Testis (tissue), 3 donors: Measurements from ENCODE around the gene ACSF2. TPM values are rescaled to one million over a fixed set of nuclear protein-coding genes. Genes with fewer than 3 reads are reported as not detected.
A peak's percentile ranks its signal among the peaks of the same experiment; 100 is the strongest.

ENCODE experiments used
- DNase-seq: peaks from one replicate; pipeline ENCODE4 v3.0.0-alpha.2; 2019
- H3K27ac ChIP-seq, 2 donors: fragments of 200-600 bp; sonication (generic); one replicate each; pipeline ENCODE4 v1.5.1; 2019
- H3K27me3 ChIP-seq: fragments of 200-600 bp; sonication (generic); one replicate; pipeline ENCODE4 v1.5.1; 2019
- H3K36me3 ChIP-seq: fragments of 200-600 bp; sonication (generic); one replicate; pipeline ENCODE4 v1.5.1; 2017; ENCODE audit warnings: low read depth; ENCODE audit errors: missing control alignments
- H3K4me1 ChIP-seq: fragments of 200-600 bp; sonication (generic); one replicate; pipeline ENCODE4 v1.5.1; 2019
- H3K4me3 ChIP-seq, 2 donors: fragments of 200-600 bp; sonication (generic); one replicate each; pipeline ENCODE4 v1.5.1; 2017 to 2019
- H3K9me3 ChIP-seq: fragments of 200-600 bp; sonication (generic); one replicate; pipeline ENCODE4 v1.5.1; 2017
- CTCF ChIP-seq, 3 experiments: fragments of 450-650 bp in 2 of 3; fragments of 200-600 bp in 1 of 3; sonication (generic) in 1 of 3; IDR thresholded peaks; one replicate each; pipeline ENCODE4 v1.5.1; 2016 to 2019; ENCODE audit warnings: antibody characterized with exemption in 3 of 3, mild to moderate bottlenecking in 2 of 3, moderate library complexity in 1 of 3
- POLR2A ChIP-seq: fragments of 450-650 bp; IDR thresholded peaks from one replicate; pipeline ENCODE4 v1.6.1; 2017; ENCODE audit warnings: antibody characterized with exemption, mild to moderate bottlenecking, moderate library complexity
- WGBS, 2 donors: methylation state at CpG; one replicate each; pipeline ENCODE4 v1.1.5; 2018; 5-methylcytosine and 5-hydroxymethylcytosine counted together
- intact Hi-C: fragments of 100-400 bp; cut with DNase I; formaldehyde crosslinking; loops from one replicate; pipeline ENCODE4 v1.15.1; 2023; ENCODE audit warnings: low total_unique reads
- polyA plus RNA-seq: library from polyadenylated mRNA; stranded (reverse); fragments of 350-450 nt; fragmentation: Illumina TruSeq; extraction: RNeasy Lipid Tissue Mini Kit (QIAGEN cat#74804); gene quantifications from one replicate; pipeline ENCODE4 v1.2.3, GENCODE V29; 2014; ENCODE audit warnings: low read depth, low replicate concordance; ENCODE audit not compliant: insufficient read depth
- total RNA-seq, 2 donors: library from RNA; depleted of rRNA; stranded (reverse); fragments of >200 nt; gene quantifications; one replicate each; pipeline ENCODE4 v1.2.3, GENCODE V29; 2016

Gene ACSF2
- total and polyA plus RNA-seq, 3 donors from 2014 or later = 37.7 to 60.1 (median 39.4) TPM

- no peak for DNase-seq
- Histone ChIP-seq H3K4me3 (no peak overlapping the region), H3K27ac (no peak overlapping the region), H3K36me3 (no peaks in the 10 kb centered on the region), H3K9me3 (no peaks in the 10 kb centered on the region), H3K27me3 (no peaks in the 10 kb centered on the region), H3K4me1 (peaks cover 42% of the 10 kb centered on the region)
- intact Hi-C loops = no loop called here
- TF ChIP-seq POLR2A = no peak
- no peak for TF ChIP-seq CTCF (IDR thresholded peaks at IDR 0.05)
- WGBS, 2 donors = 77 to 92% methylated on average over 5 to 9 of the region's 9 CpGs
Observed at GRCh38 chr17:50466371-50467113, 40.5 kb downstream of the ACSF2 start.

GRCh38 chr17:50467114-50467854 lies 41.3 kb downstream of the ACSF2 start:
- no peaks in the 10 kb centered on the region for H3K9me3 ChIP-seq
- intact Hi-C loops = no loop called here
- 69 to 93% methylated on average over 3 to 7 of the region's 7 CpGs for WGBS, 2 donors
- DNase-seq = no peak
- TF ChIP-seq CTCF (IDR thresholded peaks at IDR 0.05) = no peak
- no peak for TF ChIP-seq POLR2A
- no peak overlapping the region for H3K4me3 ChIP-seq
- H3K36me3 ChIP-seq = no peaks in the 10 kb centered on the region
- no peaks in the 10 kb centered on the region for H3K27me3 ChIP-seq
- H3K27ac ChIP-seq = no peak overlapping the region
- peaks cover 45% of the 10 kb centered on the region for H3K4me1 ChIP-seq

GRCh38 chr17:50467855-50468303 lies 41.9 kb downstream of the ACSF2 start:
- no peaks in the 10 kb centered on the region for H3K36me3 ChIP-seq
- peaks cover 45% of the 10 kb centered on the region for H3K4me1 ChIP-seq

GRCh38 chr17:50468304-50469207 lies 42.5 kb downstream of the ACSF2 start, which contains the start of gene CHAD:
TSS of gene CHAD (minus strand) at chr17:50468880. CDS start at chr17:50468813, 67 bp downstream.
- Histone ChIP-seq H3K4me3 (peak within 1 kb of the TSS in 1 of 2 donors; percentile 53), H3K27me3 (no peaks in the 10 kb centered on the region), H3K27ac (no peak within 1 kb of the TSS), H3K9me3 (no peaks in the 10 kb centered on the region), H3K36me3 (no peaks in the 10 kb centered on the region), H3K4me1 (peaks cover 45% of the 10 kb centered on the region)
- TF ChIP-seq POLR2A (no peak), CTCF (IDR thresholded peaks at IDR 0.05) (no peak)
- WGBS, 2 donors = 3 to 21% methylated on average over 6 to 71 of the region's 71 CpGs
- intact Hi-C loops = no loop called here
- no peak for DNase-seq

More at GRCh38 chr17:50467855-50468303, 41.9 kb downstream of the ACSF2 start:
- Histone ChIP-seq H3K27me3 (no peaks in the 10 kb centered on the region), H3K9me3 (no peaks in the 10 kb centered on the region), H3K4me3 (peak overlapping the region in 1 of 2 donors; percentile 53), H3K27ac (no peak overlapping the region)
- no peak for DNase-seq
- TF ChIP-seq CTCF (IDR thresholded peaks at IDR 0.05) (no peak), POLR2A (no peak)
- intact Hi-C loops = no loop called here
- 80 to 81% methylated on average over 1 to 13 of the region's 13 CpGs for WGBS, 2 donors
